K562 (cell line): Measurements from ENCODE around the gene TAF4. TPM values are rescaled to one million over a fixed set of nuclear protein-coding genes. Genes with fewer than 3 reads are reported as not detected.
"Not testable (repeated sequence)": the region's sequence is repeated elsewhere in the genome, so short reads cannot be mapped to it uniquely, and the experiment has no call there.

Experiments used
- ATAC-seq: fragments of 200-7000 bp; cut with Tn5 transposase; 3 replicates; pipeline ENCODE4 v1.9.1; 2020; ENCODE audit warnings: moderate library complexity
- BruUV-seq: library from RNA; stranded (reverse); fragments of 400-500 nt; replicated peaks from 2 replicates; lab custom pipeline; 2021; lab: Mats Ljungman, UMichigan
- CTCF ChIA-PET: fragments of 300-600 bp; formaldehyde crosslinking; extraction: SDS; loops from one replicate; lab custom pipeline; 2021; ENCODE audit warnings: low intra/inter-chr PET ratio; lab: Yijun Ruan, JAX
- POLR2A ChIA-PET: fragments of 300-600, 350-650 bp; sonication (Branson Sonifier 250); formaldehyde crosslinking; extraction: SDS; loops from one replicate; lab custom pipeline; 2021; ENCODE audit warnings: antibody characterized with exemption, inconsistent platforms; lab: Yijun Ruan, JAX
- DNase-seq, 4 experiments: peaks; one replicate each; pipeline versions ENCODE4 v3.0.0 to v3.0.0-alpha.2; 2011 to 2018; ENCODE audit warnings: low spot score in 3 of 4, mixed read lengths in 3 of 4; ENCODE audit errors: extremely low read depth in 1 of 4
- FAIRE-seq: peaks from 2 replicates; lab custom pipeline; 2011; peaks lifted over from hg19 to GRCh38; lab: Jason Lieb, UNC
- H2AFZ ChIP-seq: 2 replicates; pipeline ENCODE4 v1.6.0; 2011; ENCODE audit warnings: low read depth, low read length, control low read depth, inconsistent platforms
- H3K27ac ChIP-seq: fragments of 200-600 bp; 3 replicates; pipeline ENCODE4 v1.8.0; 2011; ENCODE audit warnings: low read depth, mild to moderate bottlenecking, control low read depth, inconsistent platforms, low read length, moderate library complexity, mixed read lengths; ENCODE audit errors: extremely low read depth
- H3K27me3 ChIP-seq, 2 experiments: fragments of 300-600 bp in 1 of 2; 2 replicates in 1 of 2; 3 replicates in 1 of 2; pipeline versions ENCODE4 v1.6.0 to v1.8.0; 2011; ENCODE audit warnings: inconsistent platforms in 2 of 2, low read length in 2 of 2, mild to moderate bottlenecking in 1 of 2, mixed read lengths in 1 of 2, moderate library complexity in 1 of 2; ENCODE audit not compliant: control insufficient read depth in 2 of 2, insufficient read depth in 2 of 2
- H3K36me3 ChIP-seq: fragments of 300-600 bp; 3 replicates; pipeline ENCODE4 v1.8.0; 2011; ENCODE audit warnings: mild to moderate bottlenecking, low read length, inconsistent platforms; ENCODE audit not compliant: control insufficient read depth, insufficient read depth
- H3K4me1 ChIP-seq, 2 experiments: fragments of 200-600 bp in 1 of 2; replicated peaks in 1 of 2; 2 replicates in 1 of 2; 3 replicates in 1 of 2; pipeline versions ENCODE4 v1.5.1 to v1.8.0; 2011; ENCODE audit warnings: inconsistent platforms in 2 of 2, low read length in 2 of 2, mild to moderate bottlenecking in 1 of 2, mixed read lengths in 1 of 2, moderate library complexity in 1 of 2; ENCODE audit not compliant: control insufficient read depth in 2 of 2, insufficient read depth in 2 of 2
- H3K4me2 ChIP-seq: 2 replicates; pipeline ENCODE4 v1.6.1; 2011; ENCODE audit warnings: low read length, control low read depth, inconsistent platforms, mixed read lengths; ENCODE audit not compliant: insufficient read depth
- H3K4me3 ChIP-seq: fragments of 200-600 bp; sonication (generic), shearing (Covaris generic); 2 replicates; pipeline ENCODE4 v1.5.1; 2016; ENCODE audit warnings: control low read depth, inconsistent platforms
- H3K79me2 ChIP-seq: fragments of 200-600 bp; 3 replicates; pipeline ENCODE4 v1.8.0; 2011; ENCODE audit warnings: low read length, inconsistent platforms; ENCODE audit not compliant: control insufficient read depth, insufficient read depth
- H3K9ac ChIP-seq, 2 experiments: 2 replicates each; pipeline versions ENCODE4 v1.6.0 to v1.6.1; 2011; ENCODE audit warnings: low read depth in 2 of 2, low read length in 2 of 2, control low read depth in 1 of 2, inconsistent platforms in 1 of 2, mild to moderate bottlenecking in 1 of 2, mixed read lengths in 1 of 2; ENCODE audit not compliant: insufficient read depth in 1 of 2
- H3K9me1 ChIP-seq: one replicate; pipeline ENCODE4 v1.6.0; 2011; ENCODE audit warnings: inconsistent platforms, mild to moderate bottlenecking, low read length, moderate library complexity; ENCODE audit not compliant: control insufficient read depth, insufficient read depth
- H3K9me3 ChIP-seq: replicated peaks from 2 replicates; pipeline ENCODE4 v1.5.1; 2011; ENCODE audit warnings: low read depth, low read length, inconsistent platforms; ENCODE audit not compliant: control insufficient read depth, insufficient read depth
- H4K20me1 ChIP-seq: replicated peaks from 2 replicates; pipeline ENCODE4 v1.6.1; 2011; ENCODE audit warnings: low read length, inconsistent platforms, mixed read lengths; ENCODE audit not compliant: control insufficient read depth, insufficient read depth
- BCOR ChIP-seq: fragments of 450-650 bp; IDR thresholded peaks from 2 replicates; pipeline ENCODE4 v1.6.1; 2016
- CLOCK ChIP-seq: fragments of 250-450 bp; sonication (Bioruptor Pico); IDR thresholded peaks from 2 replicates; pipeline ENCODE4 v1.4.0; 2020; ENCODE audit warnings: mild to moderate bottlenecking, moderate library complexity, borderline replicate concordance
- EHMT2 ChIP-seq: fragments of 450-650 bp; IDR thresholded peaks from 2 replicates; pipeline ENCODE4 v1.6.1; 2018; ENCODE audit warnings: antibody characterized with exemption
- FOSL1 ChIP-seq: fragments of 200-800 bp; sonication (Bioruptor generic); conservative IDR thresholded peaks from 2 replicates; pipeline ENCODE4 v1.6.1; 2016; ENCODE audit warnings: missing genetic modification characterization, missing compliant biosample characterization
- HMBOX1 ChIP-seq: sonication (generic); IDR thresholded peaks from 2 replicates; pipeline ENCODE4 v1.6.1; 2016
- KLF1 ChIP-seq: fragments of 450-650 bp; IDR thresholded peaks from 2 replicates; pipeline ENCODE4 v1.6.1; 2016; ENCODE audit warnings: missing genetic modification characterization, missing compliant biosample characterization
- USF2 ChIP-seq: sonication (generic); formaldehyde crosslinking; IDR thresholded peaks from 2 replicates; pipeline ENCODE4 v1.5.0; 2020; ENCODE audit warnings: missing genetic modification reagents
- ZNF134 ChIP-seq: fragments of 250-450 bp; sonication (Bioruptor Pico); conservative IDR thresholded peaks from 2 replicates; pipeline ENCODE4 v1.4.0; 2020
- ZNF146 ChIP-seq: IDR thresholded peaks from one replicate; pipeline ENCODE4 v1.6.1; 2018; ENCODE audit warnings: missing compliant biosample characterization; ENCODE audit not compliant: unreplicated experiment
- WGBS: fragments of 100-300 bp; shearing (Covaris generic); methylation state at CpG from one replicate; pipeline ENCODE4 v1.1.6; 2016; ENCODE audit warnings: low coverage, mixed read lengths; ENCODE audit not compliant: insufficient coverage; ENCODE audit errors: missing lambda C conversion rate; 5-methylcytosine and 5-hydroxymethylcytosine counted together
- in situ Hi-C: fragments of 300-500 bp; cut with MboI; formaldehyde crosslinking; loops from 4 replicates; pipeline ENCODE4 v1.15.0; 2018; ENCODE audit warnings: inconsistent platforms, mixed read lengths
- intact Hi-C: fragments of 100-400 bp; cut with micrococcal nuclease; formaldehyde crosslinking; loops from 2 replicates; pipeline ENCODE4 v1.14.2; 2022
- polyA plus RNA-seq, 8 experiments: library from polyadenylated mRNA; depleted of rRNA in 4 of 8; stranded (reverse) in 5 of 8; unstranded in 3 of 8; fragments of >200 nt; fragmentation: Nextera tagmentation in 2 of 8; fragmentation: Illumina TruSeq in 1 of 8; extraction: Ambion mirVana in 2 of 8; extraction: Trizol in 1 of 8; gene quantifications; 2 replicates each; pipeline versions ENCODE4 v1.2.1 to v1.2.3, GENCODE V29; 2011 to 2014; ENCODE audit warnings: inconsistent platforms in 1 of 8, missing spikeins in 1 of 8
- total RNA-seq, 7 experiments: library from RNA; depleted of rRNA in 6 of 7; stranded (reverse); fragments of >200 nt in 6 of 7; fragmentation: Illumina TruSeq in 2 of 7; extraction: Trizol in 2 of 7; gene quantifications; 2 replicates each; pipeline versions ENCODE4 v1.2.1 to v1.2.3, GENCODE V29; 2011 to 2021; ENCODE audit warnings: low replicate concordance in 1 of 7

The TAF4 gene
- total and polyA plus RNA-seq, 9 of the 15 experiments (the other 6 are each of a cell fraction or from before 2014, with no cell fraction given), result 0.44 to 28.3 (median 5.6) TPM

GRCh38 chr20:62071669-62072430, 6.2 kb upstream of the TAF4 start:
- intact Hi-C loops, H3K9me1 ChIP-seq, CTCF ChIA-PET, ATAC-seq, H3K4me1 ChIP-seq, H3K27ac ChIP-seq, H3K79me2 ChIP-seq, H2AFZ ChIP-seq, POLR2A ChIA-PET, in situ Hi-C loops, BruUV-seq, H3K4me3 ChIP-seq, H3K4me2 ChIP-seq, H3K36me3 ChIP-seq, H3K9ac ChIP-seq, DNase-seq, FAIRE-seq, H4K20me1 ChIP-seq, H3K27me3 ChIP-seq: not testable (repeated sequence)
- 2% methylated on average over 6 of the region's 8 CpGs for WGBS
- TF ChIP-seq BCOR, result peak; percentile 57; the same call in 1 of the 2 replicates
- peak; percentile 34 for TF ChIP-seq ZNF146 (CRISPR knock-in tag)
- H3K9me3 ChIP-seq, result peaks cover 14% of the 10 kb centered on the region

- H3K4me3 ChIP-seq, result no peak overlapping the region
- FAIRE-seq (peak; percentile 6), ATAC-seq (no peak)
- no peaks in the 10 kb centered on the region; a peak in 1 of 5 replicates for H3K27me3 ChIP-seq
- no peaks in the 10 kb centered on the region for H3K9me1 ChIP-seq
- BruUV-seq, result no TSS peak
- H3K4me1 ChIP-seq, result peaks cover 8 to 16% of the 10 kb centered on the region in 2 experiments
- no peaks in the 10 kb centered on the region for H3K36me3 ChIP-seq
- intact Hi-C loops, result loop anchor here (5.0 kb wide), 2 partner anchors 53 to 73 kb away; partner anchors contain the start of genes LSM14B, PSMA7 and SS18L1
- peaks cover 13% of the 10 kb centered on the region for H3K9me3 ChIP-seq
- no peak overlapping the region for H3K27ac ChIP-seq
- no peak overlapping the region for H3K9ac ChIP-seq
- TF ChIP-seq EHMT2 (0 out of 2 replicates have a peak, but pooled peaks have one; percentile 12), KLF1 (tag) (no peak), FOSL1 (tag) (peak; percentile 53; the same call in 1 of the 2 replicates), HMBOX1 (peak; percentile 59; the same call in 1 of the 2 replicates), ZNF134 (CRISPR knock-in tag) (no peak), USF2 (CRISPR knock-in tag) (0 out of 2 replicates have a peak, but pooled peaks have one; percentile 26), CLOCK (CRISPR knock-in tag) (no peak)
- TF ChIP-seq, all 486 proteins: peak for 4
- no peak overlapping the region for H3K4me2 ChIP-seq
- in situ Hi-C loops, result no loop called here
- DNase-seq, result peak in 1 of 4 experiments; percentile 6
- ChIA-PET POLR2A (interaction anchor here (0.7 to 1.5 kb wide), 2 partner anchors 67 to 71 kb away, joined by 3 to 4 read pairs; no protein-coding TSS in a partner anchor), CTCF (no interaction called here)
- H2AFZ ChIP-seq, result 0 out of 2 replicates have a peak overlapping the region, but pooled peaks have one; percentile 39
- no peaks in the 10 kb centered on the region for H4K20me1 ChIP-seq
- 31% methylated on average over 11 of the region's 11 CpGs for WGBS
- H3K79me2 ChIP-seq, result no peaks in the 10 kb centered on the region; the same call in 2 of the 3 replicates
These were observed 4.1 kb upstream of the TAF4 start for GRCh38 chr20:62069741-62070216.
